PC-9 (cell line): Measurements from ENCODE around the gene EHD4. TPM values are rescaled to one million over a fixed set of nuclear protein-coding genes. Genes with fewer than 3 reads are reported as not detected.

ENCODE experiments used
- BruUV-seq: library from RNA; stranded (reverse); fragments of 400-500 nt; replicated peaks from 2 replicates; lab custom pipeline; 2021; lab: Mats Ljungman, UMichigan
- CTCF ChIA-PET: fragments of 300-600 bp; sonication (Branson Sonifier 250); formaldehyde crosslinking; loops from one replicate; lab custom pipeline; 2022; ENCODE audit warnings: antibody characterized with exemption; lab: Charles Lee
- POLR2A ChIA-PET: fragments of 300-600 bp; sonication (Branson Sonifier 250); formaldehyde crosslinking; loops from one replicate; lab custom pipeline; 2022; ENCODE audit warnings: antibody characterized with exemption; ENCODE audit not compliant: unreplicated experiment; lab: Charles Lee
- DNase-seq, 2 experiments: peaks; one replicate each; pipeline versions ENCODE4 v3.0.0 to v3.0.0-alpha.2; 2015 to 2022; ENCODE audit warnings: mixed read lengths in 1 of 2
- H2AFZ ChIP-seq: fragments of 200-600 bp; sonication (generic); 2 replicates; pipeline ENCODE4 v1.8.1; 2017; ENCODE audit warnings: antibody characterized with exemption
- H3F3A ChIP-seq: fragments of 200-600 bp; sonication (generic); 2 replicates; pipeline ENCODE4 v1.8.1; 2017; ENCODE audit warnings: antibody characterized with exemption, mild to moderate bottlenecking, low read depth; ENCODE audit not compliant: insufficient read depth
- H3K27ac ChIP-seq: fragments of 200-600 bp; sonication (generic); 2 replicates; pipeline ENCODE4 v1.6.1; 2016; ENCODE audit warnings: mixed run types
- H3K27me3 ChIP-seq: fragments of 200-600 bp; sonication (generic); 2 replicates; pipeline ENCODE4 v1.6.1; 2016; ENCODE audit warnings: low read depth, mixed run types; ENCODE audit not compliant: insufficient read depth
- H3K36me3 ChIP-seq: fragments of 200-600 bp; sonication (generic); 2 replicates; pipeline ENCODE4 v1.6.1; 2016; ENCODE audit warnings: low read depth, mixed run types
- H3K4me1 ChIP-seq: fragments of 200-600 bp; sonication (generic); replicated peaks from 2 replicates; pipeline ENCODE4 v1.6.1; 2016; ENCODE audit warnings: mixed run types; ENCODE audit not compliant: insufficient read depth
- H3K4me2 ChIP-seq: fragments of 200-600 bp; sonication (generic); 2 replicates; pipeline ENCODE4 v1.6.1; 2017; ENCODE audit warnings: mixed run types
- H3K4me3 ChIP-seq: fragments of 200-600 bp; sonication (generic); 2 replicates; pipeline ENCODE4 v1.6.1; 2016; ENCODE audit warnings: mixed run types
- H3K79me2 ChIP-seq: fragments of 200-600 bp; sonication (generic); 2 replicates; pipeline ENCODE4 v1.6.1; 2017; ENCODE audit warnings: low read depth, mixed run types
- H3K9me2 ChIP-seq: fragments of 200-600 bp; sonication (generic); 2 replicates; pipeline ENCODE4 v1.8.1; 2017; ENCODE audit warnings: mild to moderate bottlenecking; ENCODE audit not compliant: insufficient read depth
- H3K9me3 ChIP-seq: fragments of 200-600 bp; sonication (generic); 2 replicates; pipeline ENCODE4 v1.8.1; 2016; ENCODE audit warnings: low read depth; ENCODE audit not compliant: insufficient read depth
- H4K20me1 ChIP-seq: fragments of 200-600 bp; sonication (generic); 2 replicates; pipeline ENCODE4 v1.8.1; 2017; ENCODE audit not compliant: insufficient read depth
- EZH2 ChIP-seq: fragments of 200-600 bp; sonication (generic); IDR thresholded peaks from 2 replicates; pipeline ENCODE4 v1.8.0; 2017; ENCODE audit warnings: antibody characterized with exemption, low read depth
- intact Hi-C: fragments of 100-400 bp; cut with micrococcal nuclease; formaldehyde crosslinking; loops from one replicate; pipeline ENCODE4 v1.10.0; 2022; ENCODE audit not compliant: unreplicated experiment
- total RNA-seq: library from RNA; stranded (reverse); gene quantifications from 2 replicates; pipeline ENCODE4 v1.2.3, GENCODE V29; 2021
- TF ChIP-seq, protein P1 (sequence below): fragments of 200-600 bp; sonication (generic); conservative IDR thresholded peaks from 2 replicates; pipeline ENCODE4 v1.6.1; 2017; ENCODE audit warnings: mixed run types, antibody characterized with exemption, mild to moderate bottlenecking, moderate library complexity

The EHD4 gene
- total RNA-seq, 1 experiment from 2014 or later, result 18.1 TPM

DNA sequence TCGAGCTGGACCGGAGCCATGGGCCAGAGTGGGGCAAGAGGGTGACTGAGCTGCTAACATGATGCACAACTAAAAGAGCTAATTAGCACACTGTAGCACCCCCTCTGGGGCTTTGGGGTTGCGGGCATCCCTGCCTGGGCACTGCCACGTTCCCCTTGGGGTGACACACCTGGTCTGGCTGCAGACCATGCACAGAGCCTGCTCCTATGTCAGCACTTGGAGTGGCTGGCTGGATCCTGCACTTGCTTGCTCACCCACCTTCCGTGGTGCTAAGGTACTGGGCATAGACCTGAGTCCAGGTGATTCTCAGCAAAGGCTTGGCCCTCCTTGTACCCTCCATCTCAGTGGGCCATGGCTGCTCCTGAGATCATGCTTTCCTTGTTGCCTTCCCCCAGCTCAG, 65.7 kb downstream of the EHD4 start:
- BruUV-seq, result no TSS peak

DNA sequence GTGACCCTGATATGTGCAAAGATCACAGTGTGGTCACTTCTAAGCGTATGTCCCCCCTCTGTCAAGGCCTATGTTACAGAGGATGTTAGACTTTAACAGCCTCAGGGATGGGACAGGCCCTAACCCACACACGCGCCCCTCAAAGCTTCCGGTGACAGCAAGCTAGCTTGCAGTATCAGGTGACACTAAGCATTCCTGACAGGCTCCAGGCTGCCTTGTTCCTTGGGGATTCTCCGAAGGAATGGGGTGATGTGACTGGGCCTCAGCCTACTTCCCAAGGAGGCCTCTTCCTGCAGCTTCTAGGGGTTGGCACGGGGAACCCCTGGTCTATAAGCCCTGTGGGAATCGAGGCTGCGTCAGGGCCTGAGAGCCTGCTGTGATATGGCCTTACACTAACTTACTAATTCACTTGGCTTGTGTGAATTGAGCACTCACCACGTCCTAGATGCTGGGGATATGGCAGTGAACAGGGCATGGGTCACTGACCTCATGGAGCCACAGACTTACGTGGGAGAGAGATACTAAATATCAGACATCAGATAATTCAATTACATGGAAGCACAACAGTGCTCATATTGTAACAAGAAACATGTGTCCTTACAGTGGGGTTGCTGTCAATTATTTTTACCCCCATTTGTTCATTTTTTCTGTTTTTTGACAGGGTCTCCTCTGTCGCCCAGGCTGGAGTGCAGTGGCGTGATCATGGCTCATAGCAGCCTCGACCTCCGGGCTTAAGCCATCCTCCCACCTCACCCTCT, 67.1 kb downstream of the EHD4 start:
- Histone ChIP-seq H3K9me3 (no peaks in the 10 kb centered on the region), H3K9me2 (no peaks in the 10 kb centered on the region), H3K79me2 (no peaks in the 10 kb centered on the region), H3K4me1 (no peaks in the 10 kb centered on the region), H3K36me3 (no peaks in the 10 kb centered on the region), H3K4me3 (no peak overlapping the region), H3K27me3 (no peaks in the 10 kb centered on the region), H3F3A (no peaks in the 10 kb centered on the region), H3K27ac (no peak overlapping the region), H4K20me1 (0 out of 2 replicates have a peak, but pooled peaks cover 6% of the 10 kb centered on the region), H2AFZ (no peak overlapping the region), H3K4me2 (no peak overlapping the region)
- intact Hi-C loops, result loop anchor here (2.0 to 10.0 kb wide), 2 partner anchors 76 to 320 kb away; partner anchors contain the start of gene JMJD7
- no TSS peak for BruUV-seq
- POLR2A ChIA-PET, result interaction anchor here (0.6 kb wide), 2 partner anchors 643 to 1259 kb away, joined by 3 to 8 read pairs; no protein-coding TSS in a partner anchor
- CTCF ChIA-PET, result interaction anchor here (0.6 to 1.5 kb wide), 12 partner anchors 26 to 324 kb away, joined by 3 to 17 read pairs (median 4); partner anchors contain the start of genes EHD4, MAPKBP1 and PLA2G4B
- no peak for DNase-seq
- TF ChIP-seq, protein P1, sequence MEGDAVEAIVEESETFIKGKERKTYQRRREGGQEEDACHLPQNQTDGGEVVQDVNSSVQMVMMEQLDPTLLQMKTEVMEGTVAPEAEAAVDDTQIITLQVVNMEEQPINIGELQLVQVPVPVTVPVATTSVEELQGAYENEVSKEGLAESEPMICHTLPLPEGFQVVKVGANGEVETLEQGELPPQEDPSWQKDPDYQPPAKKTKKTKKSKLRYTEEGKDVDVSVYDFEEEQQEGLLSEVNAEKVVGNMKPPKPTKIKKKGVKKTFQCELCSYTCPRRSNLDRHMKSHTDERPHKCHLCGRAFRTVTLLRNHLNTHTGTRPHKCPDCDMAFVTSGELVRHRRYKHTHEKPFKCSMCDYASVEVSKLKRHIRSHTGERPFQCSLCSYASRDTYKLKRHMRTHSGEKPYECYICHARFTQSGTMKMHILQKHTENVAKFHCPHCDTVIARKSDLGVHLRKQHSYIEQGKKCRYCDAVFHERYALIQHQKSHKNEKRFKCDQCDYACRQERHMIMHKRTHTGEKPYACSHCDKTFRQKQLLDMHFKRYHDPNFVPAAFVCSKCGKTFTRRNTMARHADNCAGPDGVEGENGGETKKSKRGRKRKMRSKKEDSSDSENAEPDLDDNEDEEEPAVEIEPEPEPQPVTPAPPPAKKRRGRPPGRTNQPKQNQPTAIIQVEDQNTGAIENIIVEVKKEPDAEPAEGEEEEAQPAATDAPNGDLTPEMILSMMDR, result no peak
- TF ChIP-seq EZH2, result no peak

More for the DNA sequence above, 65.7 kb downstream of the EHD4 start:
- no peak overlapping the region for H3K4me3 ChIP-seq
- DNase-seq, result no peak
- H3K36me3 ChIP-seq, result no peaks in the 10 kb centered on the region
- no peaks in the 10 kb centered on the region for H3K27me3 ChIP-seq
- no peaks in the 10 kb centered on the region for H3K9me2 ChIP-seq
- CTCF ChIA-PET, result interaction anchor here (0.6 kb wide), 1 partner anchor 25 kb away, joined by 5 read pairs; no protein-coding TSS in a partner anchor
- no peaks in the 10 kb centered on the region for H3F3A ChIP-seq
- no peaks in the 10 kb centered on the region for H3K79me2 ChIP-seq
- intact Hi-C loops, result loop anchor here (10.0 kb wide), 1 partner anchor 322 kb away; no protein-coding TSS in a partner anchor
- POLR2A ChIA-PET, result no interaction called here
- no peak overlapping the region for H3K27ac ChIP-seq
- H2AFZ ChIP-seq, result no peak overlapping the region
- H3K4me1 ChIP-seq, result no peaks in the 10 kb centered on the region
- H3K4me2 ChIP-seq, result no peak overlapping the region
- no peaks in the 10 kb centered on the region for H3K9me3 ChIP-seq
- no peak for TF ChIP-seq EZH2
- TF ChIP-seq, protein P1, result no peak
- 0 out of 2 replicates have a peak, but pooled peaks cover 6% of the 10 kb centered on the region for H4K20me1 ChIP-seq

DNA sequence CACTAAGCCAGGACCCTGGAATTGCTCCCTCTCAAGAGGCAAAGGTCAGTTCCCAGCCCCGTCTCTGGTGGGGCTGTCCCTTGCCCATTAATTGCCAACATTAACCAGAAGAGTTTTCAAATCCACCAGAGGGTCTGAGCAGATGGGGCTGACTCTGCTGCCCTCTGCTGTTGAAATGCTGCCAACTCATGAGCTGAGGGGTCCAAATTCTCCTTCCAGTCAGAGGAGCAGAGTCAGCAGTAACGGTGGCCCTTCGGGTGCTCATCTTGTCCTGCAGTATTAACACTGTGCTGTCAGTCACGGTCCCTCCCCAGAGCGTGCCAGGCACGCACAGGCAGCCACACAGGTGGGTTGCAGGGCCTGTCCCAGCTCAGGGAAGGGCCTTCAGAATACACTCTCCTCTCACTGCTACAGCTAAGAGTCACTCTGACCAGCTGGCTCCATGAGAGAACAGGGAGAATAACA, 67.8 kb downstream of the EHD4 start:
- intact Hi-C loops, result loop anchor here (1.0 to 10.0 kb wide), 5 partner anchors 76 to 439 kb away; partner anchors contain the start of gene JMJD7
- no peak overlapping the region for H2AFZ ChIP-seq
- CTCF ChIA-PET, result interaction anchor here (0.6 to 1.5 kb wide), 12 partner anchors 26 to 323 kb away, joined by 3 to 17 read pairs (median 4); partner anchors contain the start of genes EHD4, MAPKBP1 and PLA2G4B

More for the DNA sequence above, 67.8 kb downstream of the EHD4 start:
- H3K36me3 ChIP-seq, result no peaks in the 10 kb centered on the region
- no peaks in the 10 kb centered on the region for H3F3A ChIP-seq
- no peaks in the 10 kb centered on the region for H3K9me3 ChIP-seq
- no peak overlapping the region for H3K27ac ChIP-seq
- BruUV-seq, result no TSS peak
- H3K9me2 ChIP-seq, result no peaks in the 10 kb centered on the region
- H4K20me1 ChIP-seq, result 0 out of 2 replicates have a peak, but pooled peaks cover 6% of the 10 kb centered on the region
- H3K4me1 ChIP-seq, result no peaks in the 10 kb centered on the region
- no peak overlapping the region for H3K4me3 ChIP-seq
- H3K79me2 ChIP-seq, result no peaks in the 10 kb centered on the region
- POLR2A ChIA-PET, result interaction anchor here (0.6 kb wide), 2 partner anchors 644 to 1258 kb away, joined by 3 to 8 read pairs; no protein-coding TSS in a partner anchor
- no peak overlapping the region for H3K4me2 ChIP-seq
- peak in 1 of 2 experiments; percentile 68 for DNase-seq
- H3K27me3 ChIP-seq, result no peaks in the 10 kb centered on the region
- TF ChIP-seq, protein P1, result peak; percentile 80
- TF ChIP-seq EZH2, result no peak
